Neural progenitor cell (in vitro differentiated cells): Measurements from ENCODE around the gene TBC1D2. TPM values are rescaled to one million over a fixed set of nuclear protein-coding genes. Genes with fewer than 3 reads are reported as not detected.

Source experiments
- DNase-seq: peaks from one replicate; pipeline ENCODE4 v3.0.0-alpha.2; 2016; ENCODE audit warnings: low spot score
- H2AFZ ChIP-seq: fragments of 200-600 bp; sonication (generic); replicated peaks from 2 replicates; pipeline ENCODE4 v1.6.1; 2016; ENCODE audit warnings: antibody characterized with exemption
- H3F3A ChIP-seq: fragments of 200-600 bp; sonication (generic); 2 replicates; pipeline ENCODE4 v1.6.1; 2016; ENCODE audit warnings: antibody characterized with exemption, low read depth
- H3K27ac ChIP-seq: fragments of 200-600 bp; sonication (generic); 2 replicates; pipeline ENCODE4 v1.5.1; 2016; ENCODE audit warnings: mild to moderate bottlenecking
- H3K27me3 ChIP-seq: fragments of 200-600 bp; sonication (generic); 2 replicates; pipeline ENCODE4 v1.6.1; 2016; ENCODE audit warnings: mild to moderate bottlenecking, moderate library complexity
- H3K36me3 ChIP-seq: fragments of 200-600 bp; sonication (generic); 2 replicates; pipeline ENCODE4 v1.5.1; 2016
- H3K4me1 ChIP-seq: fragments of 200-600 bp; sonication (generic); 2 replicates; pipeline ENCODE4 v1.6.1; 2016; ENCODE audit warnings: mixed run types
- H3K4me2 ChIP-seq: fragments of 200-600 bp; sonication (generic); 2 replicates; pipeline ENCODE4 v1.6.1; 2016
- H3K4me3 ChIP-seq: fragments of 200-600 bp; sonication (generic); 2 replicates; pipeline ENCODE4 v1.5.1; 2016
- H3K79me2 ChIP-seq: fragments of 200-600 bp; sonication (generic); 2 replicates; pipeline ENCODE4 v1.6.1; 2016; ENCODE audit warnings: low read depth
- H3K9ac ChIP-seq: fragments of 200-600 bp; sonication (generic); 2 replicates; pipeline ENCODE4 v1.6.1; 2016
- H3K9me3 ChIP-seq: fragments of 200-600 bp; sonication (generic); 2 replicates; pipeline ENCODE4 v1.5.1; 2016; ENCODE audit warnings: low read depth
- H4K20me1 ChIP-seq: fragments of 200-600 bp; sonication (generic); 2 replicates; pipeline ENCODE4 v1.6.1; 2016; ENCODE audit warnings: low read depth
- H3K27ac Mint-ChIP-seq: 3 replicates; pipeline ENCODE4 v1.8.0; 2021; ENCODE audit warnings: mixed read lengths
- H3K27me3 Mint-ChIP-seq: 2 replicates; pipeline ENCODE4 v1.8.0; 2022; ENCODE audit warnings: low read depth, mild to moderate bottlenecking, inconsistent platforms, moderate library complexity, mixed read lengths; ENCODE audit not compliant: insufficient read depth
- H3K36me3 Mint-ChIP-seq: 3 replicates; pipeline ENCODE4 v1.8.0; 2021; ENCODE audit warnings: mixed read lengths
- H3K4me1 Mint-ChIP-seq: 3 replicates; pipeline ENCODE4 v1.8.0; 2021; ENCODE audit warnings: mixed read lengths
- H3K4me3 Mint-ChIP-seq: 3 replicates; pipeline ENCODE4 v1.8.0; 2021; ENCODE audit warnings: mild to moderate bottlenecking, moderate library complexity, mixed read lengths
- H3K9me3 Mint-ChIP-seq: 3 replicates; pipeline ENCODE4 v1.8.0; 2020; ENCODE audit warnings: mixed read lengths
- CTCF ChIP-seq: fragments of 200-600 bp; sonication (generic); IDR thresholded peaks from 2 replicates; pipeline ENCODE4 v1.5.1; 2017; ENCODE audit warnings: antibody characterized with exemption, mild to moderate bottlenecking
- EZH2 ChIP-seq: fragments of 200-600 bp; sonication (generic); IDR thresholded peaks from 2 replicates; pipeline ENCODE4 v1.6.1; 2017; ENCODE audit warnings: antibody characterized with exemption, mild to moderate bottlenecking, moderate library complexity
- EZH2phosphoT487 ChIP-seq: fragments of 200-600 bp; sonication (generic); IDR thresholded peaks from 2 replicates; pipeline ENCODE4 v1.6.1; 2017; ENCODE audit warnings: antibody characterized with exemption
- total RNA-seq: library from RNA; depleted of rRNA; stranded (reverse); fragments of >200 nt; gene quantifications from 2 replicates; pipeline ENCODE4 v1.2.3, GENCODE V29; 2015; ENCODE audit warnings: low replicate concordance

The TBC1D2 gene
- total RNA-seq, 1 donor from 2014 or later = 0.41 TPM

- no peaks in the 10 kb centered on the region for H3K79me2 ChIP-seq
- H4K20me1 ChIP-seq = no peaks in the 10 kb centered on the region
- Mint-ChIP-seq H3K36me3 (no peaks in the 10 kb centered on the region), H3K27ac (no peak overlapping the region), H3K4me1 (peaks cover 28% of the 10 kb centered on the region), H3K4me3 (no peak overlapping the region), H3K27me3 (peaks cover 7% of the 10 kb centered on the region), H3K9me3 (no peaks in the 10 kb centered on the region)
- H3K9me3 ChIP-seq = no peaks in the 10 kb centered on the region
- H2AFZ ChIP-seq = no peak overlapping the region
- DNase-seq = no peak
- no peaks in the 10 kb centered on the region for H3K27me3 ChIP-seq
- H3K4me1 ChIP-seq = peaks cover 18% of the 10 kb centered on the region
- no peak overlapping the region for H3K4me2 ChIP-seq
- TF ChIP-seq EZH2 (no peak), EZH2phosphoT487 (no peak), CTCF (no peak)
- no peak overlapping the region for H3K27ac ChIP-seq
- H3K9ac ChIP-seq = no peak overlapping the region
- H3F3A ChIP-seq = peaks cover 9% of the 10 kb centered on the region
- H3K36me3 ChIP-seq = no peaks in the 10 kb centered on the region
- no peak overlapping the region for H3K4me3 ChIP-seq
Observed at GRCh38 chr9:98178874-98179850, 76.3 kb downstream of the TBC1D2 start.

DNA sequence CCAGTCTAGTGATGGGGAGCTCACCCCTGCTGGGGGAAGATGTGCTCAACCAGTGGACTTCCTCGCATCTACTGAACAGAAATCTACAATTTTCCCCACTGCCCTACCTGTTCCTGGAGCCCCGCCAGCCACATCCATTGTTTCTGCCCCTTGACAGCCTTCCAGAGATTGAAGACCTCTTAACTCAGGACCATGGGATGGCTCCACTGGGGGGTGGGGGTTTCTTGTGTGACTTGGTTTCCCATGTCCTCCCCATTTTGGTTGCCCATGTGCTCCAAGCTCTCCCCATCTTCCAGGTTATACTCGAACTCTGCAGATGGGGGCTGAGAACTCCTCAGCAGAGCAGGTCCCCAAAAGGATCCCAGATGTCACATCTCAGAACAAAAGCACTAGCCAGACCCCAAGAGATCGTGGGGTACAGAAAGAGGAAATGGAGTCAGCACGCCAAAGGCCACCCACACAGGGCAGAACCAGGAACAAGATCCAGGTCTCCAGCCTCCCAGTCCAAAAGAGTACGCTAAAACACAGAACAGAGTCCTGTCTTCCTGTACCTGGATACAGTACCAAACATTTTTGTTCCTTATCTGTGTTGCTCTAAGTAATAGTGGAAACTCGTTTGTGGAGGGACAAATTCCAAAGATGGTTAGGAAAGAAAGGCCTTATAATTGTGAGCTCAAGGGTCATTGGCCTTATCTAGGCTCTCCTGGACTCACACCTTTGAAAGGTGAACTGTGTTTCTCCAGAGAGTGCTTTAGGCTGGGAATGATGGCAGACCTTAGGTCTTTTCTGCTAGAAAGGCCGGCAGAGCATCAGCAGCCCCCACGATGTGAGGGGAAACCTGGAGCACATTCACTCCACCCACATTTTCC is 78.8 kb downstream of the TBC1D2 start:
- H3K79me2 ChIP-seq = no peaks in the 10 kb centered on the region
- H3K4me2 ChIP-seq = no peak overlapping the region
- no peaks in the 10 kb centered on the region for H3K9me3 Mint-ChIP-seq
- no peaks in the 10 kb centered on the region for H3K36me3 Mint-ChIP-seq
- H4K20me1 ChIP-seq = no peaks in the 10 kb centered on the region
- H3K36me3 ChIP-seq = no peaks in the 10 kb centered on the region
- no peak overlapping the region for H3K4me3 Mint-ChIP-seq
- peaks cover 13% of the 10 kb centered on the region for H3K27me3 Mint-ChIP-seq
- no peak for DNase-seq
- no peak overlapping the region for H3K27ac Mint-ChIP-seq
- no peak overlapping the region for H3K9ac ChIP-seq
- H3K4me1 Mint-ChIP-seq = peaks cover 46% of the 10 kb centered on the region
- no peak for TF ChIP-seq EZH2phosphoT487
- no peak for TF ChIP-seq EZH2
- TF ChIP-seq CTCF = no peak
- H3K4me1 ChIP-seq = peaks cover 25% of the 10 kb centered on the region
- no peak overlapping the region for H2AFZ ChIP-seq
- no peak overlapping the region for H3K4me3 ChIP-seq
- H3K27me3 ChIP-seq = no peaks in the 10 kb centered on the region
- H3K27ac ChIP-seq = no peak overlapping the region
- peaks cover 16% of the 10 kb centered on the region for H3F3A ChIP-seq
- no peaks in the 10 kb centered on the region for H3K9me3 ChIP-seq

- Mint-ChIP-seq H3K4me1 (peaks cover 54% of the 10 kb centered on the region), H3K27ac (no peak overlapping the region), H3K27me3 (peaks cover 13% of the 10 kb centered on the region), H3K4me3 (no peak overlapping the region), H3K9me3 (no peaks in the 10 kb centered on the region), H3K36me3 (no peaks in the 10 kb centered on the region)
- no peak for DNase-seq
- H3K4me1 ChIP-seq = peaks cover 31% of the 10 kb centered on the region
- H4K20me1 ChIP-seq = no peaks in the 10 kb centered on the region
- H3K27ac ChIP-seq = no peak overlapping the region
- H3K79me2 ChIP-seq = no peaks in the 10 kb centered on the region
- H3F3A ChIP-seq = peaks cover 16% of the 10 kb centered on the region
- H2AFZ ChIP-seq = no peak overlapping the region
- H3K4me2 ChIP-seq = no peak overlapping the region
- H3K4me3 ChIP-seq = no peak overlapping the region
- H3K9ac ChIP-seq = no peak overlapping the region
- H3K27me3 ChIP-seq = no peaks in the 10 kb centered on the region
- H3K9me3 ChIP-seq = no peaks in the 10 kb centered on the region
- H3K36me3 ChIP-seq = no peaks in the 10 kb centered on the region
- TF ChIP-seq CTCF (no peak), EZH2phosphoT487 (no peak), EZH2 (no peak)
Observed at GRCh38 chr9:98175762-98176161, 79.7 kb downstream of the TBC1D2 start.
